ENCODE results near the gene SNORC. TPM values are rescaled to one million over a fixed set of nuclear protein-coding genes. Genes with fewer than 3 reads are reported as not detected.

SNORC gene
- total RNA-seq, 2 donors from 2014 or later = 0.79 to 1.00 TPM

DNA sequence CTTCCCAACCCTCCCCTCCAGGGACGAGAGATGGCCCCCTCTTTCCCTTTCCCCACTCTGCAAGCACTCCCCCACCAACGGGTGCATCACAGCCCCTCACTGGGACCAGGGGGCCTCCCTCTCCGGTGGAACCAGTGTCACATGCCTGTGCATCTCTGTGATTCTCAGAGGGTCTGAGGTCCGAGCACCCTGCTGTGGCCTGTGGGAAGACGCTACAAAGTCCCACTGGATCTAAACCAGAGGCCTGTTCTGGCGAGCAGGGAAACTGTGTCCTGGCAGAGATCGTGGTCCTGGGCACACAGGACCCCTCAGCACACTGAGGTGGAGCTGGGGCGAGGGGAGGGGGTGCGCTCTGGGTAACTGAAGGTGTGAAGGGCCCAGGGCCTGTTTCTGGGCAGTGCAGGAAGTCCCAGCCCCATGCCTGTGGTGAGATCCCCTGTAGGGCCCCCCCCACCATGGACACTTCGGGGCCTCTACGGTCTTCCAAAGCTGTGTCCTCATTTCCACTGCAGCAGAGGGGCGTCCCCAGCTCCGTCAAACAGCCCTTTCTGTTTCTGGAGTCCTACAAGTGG is 8.0 kb downstream of the SNORC start:
- intact Hi-C loops (cut with DNase I) = loop anchor here in 1 of 2 donors (10.0 kb wide), 1 partner anchor 157 kb away; the partner anchor contains the start of gene NEU2
- no peak for DNase-seq (ENCODE audit: low spot score)

DNA sequence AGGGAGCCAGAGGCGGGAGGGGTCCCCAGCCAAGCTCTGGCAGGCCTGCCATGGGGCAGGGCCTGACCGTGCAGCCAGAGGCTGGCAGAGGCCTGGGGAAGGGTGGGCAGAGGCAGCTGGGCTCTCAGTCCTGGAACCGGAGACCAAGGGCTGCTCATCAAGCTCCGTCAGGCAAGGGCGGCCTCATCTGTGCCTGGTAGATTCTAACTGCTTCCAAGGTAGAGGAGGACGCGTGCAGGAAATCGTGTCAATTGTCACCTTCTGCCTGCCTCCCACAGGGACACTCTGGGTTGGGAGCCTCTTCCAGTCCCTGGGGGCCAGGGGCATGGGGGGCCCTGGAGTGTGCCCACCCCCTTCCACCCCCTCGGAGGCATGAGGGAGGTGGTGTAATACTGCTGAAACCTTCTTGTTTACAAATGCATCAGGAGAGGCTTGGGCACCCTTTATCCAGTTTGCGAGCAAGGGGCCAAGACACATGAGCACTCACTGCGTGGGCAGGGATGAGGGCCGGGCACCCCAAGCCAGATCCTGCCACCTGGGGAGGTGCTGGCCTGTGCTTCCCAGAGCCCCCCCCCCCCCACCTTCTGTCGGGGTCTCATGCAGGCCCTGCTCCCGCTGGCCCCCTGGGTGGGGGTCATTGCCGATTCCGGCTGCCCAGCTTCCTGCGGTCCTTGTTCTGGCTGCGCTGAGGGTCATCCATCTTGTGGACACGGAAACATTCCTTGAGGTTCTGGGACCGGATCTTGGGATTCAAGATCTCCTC is 9.0 kb downstream of the SNORC start:
- intact Hi-C loops (cut with DNase I) = loop anchor here in 1 of 2 donors (10.0 kb wide), 1 partner anchor 156 kb away; the partner anchor contains the start of gene NEU2
- DNase-seq (ENCODE audit: low spot score) = peak; percentile 72

DNA sequence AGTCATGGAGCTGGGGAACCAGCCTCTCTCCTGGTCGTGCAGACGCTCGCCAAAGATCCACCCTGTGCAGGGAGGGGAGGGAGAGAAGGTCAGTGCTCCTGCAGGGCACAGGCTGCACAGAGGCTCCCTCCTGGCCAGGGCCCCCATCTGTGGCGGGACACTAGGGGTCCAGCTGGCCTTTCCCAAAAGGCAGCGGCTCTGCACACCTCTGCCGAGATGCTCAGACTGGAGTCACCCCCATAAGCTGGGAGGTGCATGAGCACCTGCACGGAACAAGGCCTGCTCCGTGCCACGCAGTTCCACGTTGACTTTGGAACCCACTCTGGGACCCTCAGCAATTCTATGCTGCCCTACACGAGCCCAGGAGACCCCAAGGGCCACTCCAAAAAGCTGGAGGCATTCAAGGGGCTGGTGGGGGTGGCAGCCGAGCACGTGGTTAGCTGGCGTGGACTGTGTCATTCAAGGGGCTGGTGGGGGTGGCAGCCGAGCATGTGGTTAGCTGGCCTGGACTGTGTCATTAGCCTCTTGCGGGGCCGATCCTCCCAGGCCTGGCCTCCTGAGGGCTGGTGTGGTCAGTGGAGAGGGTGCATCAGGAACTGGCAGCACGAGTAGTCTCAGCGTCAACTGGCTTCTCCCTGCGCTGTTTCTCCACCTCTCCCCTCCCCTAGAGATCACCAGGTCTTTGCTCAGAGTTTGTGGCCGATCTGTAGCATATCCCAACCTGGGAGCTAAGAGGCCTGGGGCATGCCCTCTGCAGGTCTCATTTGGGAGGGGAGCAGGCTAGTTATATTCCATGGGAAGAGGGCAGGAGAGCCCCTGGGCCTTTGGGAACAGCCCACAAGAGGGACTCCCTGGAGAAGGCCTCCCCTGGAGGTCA is 9.8 kb downstream of the SNORC start:
- intact Hi-C loops (cut with DNase I) = loop anchor here in 1 of 2 donors (10.0 kb wide), 1 partner anchor 155 kb away; the partner anchor contains the start of gene NEU2
- DNase-seq (ENCODE audit: low spot score) = peak; percentile 73

DNA sequence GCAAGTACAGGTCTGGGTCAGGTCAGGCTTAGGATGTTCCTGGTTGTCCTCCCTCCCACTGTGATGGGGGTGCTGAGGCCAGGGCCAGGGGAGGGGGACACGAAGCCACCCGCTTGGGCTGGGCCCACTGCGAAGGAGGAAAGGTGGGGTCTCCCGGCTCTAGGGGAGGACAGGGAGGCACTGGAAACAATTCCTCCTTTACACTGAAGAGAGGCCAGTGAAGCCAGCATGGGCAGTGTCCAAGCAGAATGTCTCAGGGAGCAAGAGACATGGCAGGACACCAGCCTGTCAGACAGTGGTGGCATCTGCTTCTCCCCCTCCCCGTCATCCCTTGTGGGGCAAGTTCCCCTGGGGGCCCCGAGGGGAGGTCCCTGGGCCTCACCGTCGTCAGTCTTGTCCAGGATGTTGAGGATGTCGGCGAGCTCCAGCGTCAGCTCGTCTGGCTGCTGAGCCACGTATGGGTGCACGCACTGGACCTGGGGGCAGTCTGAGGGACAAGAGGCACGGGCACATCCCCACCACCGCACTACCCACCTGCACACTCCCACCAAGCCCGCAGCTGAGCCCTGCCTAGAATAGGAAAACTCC is 10.8 kb downstream of the SNORC start:
- intact Hi-C loops (cut with DNase I) = no loop called here
- peak; percentile 68 for DNase-seq (ENCODE audit: low spot score)

DNA sequence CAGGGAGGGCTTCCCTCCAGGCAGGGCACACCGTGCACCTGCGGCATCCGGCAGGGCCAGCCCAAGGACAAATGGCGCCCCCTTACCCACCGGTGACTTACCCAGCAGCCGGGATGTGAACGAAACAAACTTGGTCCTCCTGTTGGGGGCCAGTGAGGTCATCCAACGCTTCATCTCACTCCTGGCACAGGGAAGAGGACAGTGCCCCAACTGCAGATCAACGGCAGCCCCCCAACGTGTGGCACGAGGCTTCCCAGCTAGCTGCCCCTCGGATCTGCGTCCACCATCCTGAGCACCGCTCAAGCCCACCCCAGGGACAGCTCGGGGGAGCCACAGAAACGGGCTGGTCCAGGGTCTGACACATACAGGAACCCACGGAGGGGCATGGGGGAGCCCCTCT is 12.0 kb downstream of the SNORC start:
- intact Hi-C loops (cut with DNase I) = no loop called here

DNA sequence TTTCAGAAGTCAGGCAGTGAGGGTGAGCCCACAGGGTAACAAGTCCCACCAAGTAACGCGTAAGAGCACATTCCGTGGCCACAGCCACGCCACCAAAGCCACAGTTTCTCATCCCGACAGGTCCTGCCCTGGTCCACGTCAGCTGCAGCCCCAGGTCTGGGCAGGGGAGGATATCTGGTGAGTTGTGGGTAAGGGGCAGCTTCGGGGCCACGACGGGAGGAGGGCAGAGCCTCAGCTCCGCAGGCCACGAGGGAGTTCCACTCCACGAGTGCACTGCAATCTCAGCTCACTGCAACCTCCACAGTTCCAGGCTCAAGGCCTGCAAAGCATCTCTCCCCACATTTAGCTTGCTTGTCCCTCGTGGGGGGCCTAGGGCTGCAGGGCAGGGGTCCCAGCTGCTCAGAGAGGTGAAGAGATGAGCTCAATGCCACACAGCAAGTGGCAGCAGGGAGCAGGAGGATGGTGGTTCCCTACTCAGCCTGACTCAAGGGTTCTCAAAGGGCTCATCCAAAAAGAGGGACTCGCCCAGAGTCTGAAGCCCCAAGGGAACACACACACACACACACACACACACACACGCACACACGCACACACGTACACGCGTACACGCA is 12.5 kb downstream of the SNORC start:
- no peak for DNase-seq (ENCODE audit: low spot score)
- intact Hi-C loops (cut with DNase I) = no loop called here

More for the DNA sequence above, 12.0 kb downstream of the SNORC start:
- DNase-seq (ENCODE audit: low spot score) = peak; percentile 81

DNA sequence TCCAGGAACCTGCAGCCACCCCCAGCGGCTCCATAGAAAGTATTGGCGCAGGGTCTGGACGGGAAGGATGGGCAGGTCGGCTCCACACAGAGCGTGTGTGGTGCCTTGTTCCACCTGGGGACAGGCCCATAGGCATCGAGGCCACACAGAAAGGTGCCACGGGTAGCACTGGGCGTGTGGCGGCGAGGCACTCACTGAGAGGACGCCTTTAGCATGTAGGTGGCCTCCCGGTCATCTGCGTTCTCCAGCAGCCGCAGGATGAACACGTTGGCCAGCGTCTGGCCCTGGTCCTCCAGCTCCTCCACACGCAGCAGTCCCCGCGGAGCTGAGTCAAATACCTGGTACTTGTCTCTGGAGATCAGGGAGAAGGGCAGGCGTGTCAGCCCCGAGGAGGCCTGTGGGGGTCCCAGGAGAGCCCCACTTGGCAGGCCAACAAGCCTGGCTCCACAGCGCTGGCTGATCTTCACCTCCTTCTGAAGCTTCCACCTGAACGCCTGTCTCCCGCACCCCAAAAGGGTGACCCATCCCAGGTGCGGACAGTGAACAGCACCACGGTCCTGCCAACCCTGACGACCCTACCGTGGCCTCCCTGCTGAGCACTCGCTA is 13.2 kb downstream of the SNORC start:
- intact Hi-C loops (cut with DNase I) = no loop called here
- DNase-seq (ENCODE audit: low spot score) = peak; percentile 80

DNA sequence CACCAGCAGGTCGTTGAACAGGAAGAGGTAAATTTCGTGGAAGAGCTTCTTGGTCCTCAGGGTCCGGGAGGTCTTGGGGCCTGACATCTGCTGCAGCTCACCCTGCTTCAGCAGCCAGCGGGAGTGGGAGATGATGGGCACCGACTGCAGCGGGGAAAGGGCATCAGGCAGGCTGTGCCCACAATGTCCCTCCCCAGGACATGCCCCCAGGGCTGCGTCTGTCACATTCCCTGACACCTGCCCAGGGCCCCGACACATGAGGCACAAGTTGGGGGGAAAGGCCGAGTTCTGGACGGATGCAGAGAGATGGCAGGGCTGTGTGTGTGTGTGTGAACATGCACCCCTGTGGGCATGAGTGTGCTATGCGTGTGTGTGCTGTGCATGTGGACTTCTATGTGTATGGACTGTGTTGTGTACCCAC is 13.9 kb downstream of the SNORC start:
- DNase-seq (ENCODE audit: low spot score) = no peak
- intact Hi-C loops (cut with DNase I) = loop anchor here in 1 of 2 donors (1.0 kb wide), 1 partner anchor 36 kb away; no protein-coding TSS in a partner anchor

DNA sequence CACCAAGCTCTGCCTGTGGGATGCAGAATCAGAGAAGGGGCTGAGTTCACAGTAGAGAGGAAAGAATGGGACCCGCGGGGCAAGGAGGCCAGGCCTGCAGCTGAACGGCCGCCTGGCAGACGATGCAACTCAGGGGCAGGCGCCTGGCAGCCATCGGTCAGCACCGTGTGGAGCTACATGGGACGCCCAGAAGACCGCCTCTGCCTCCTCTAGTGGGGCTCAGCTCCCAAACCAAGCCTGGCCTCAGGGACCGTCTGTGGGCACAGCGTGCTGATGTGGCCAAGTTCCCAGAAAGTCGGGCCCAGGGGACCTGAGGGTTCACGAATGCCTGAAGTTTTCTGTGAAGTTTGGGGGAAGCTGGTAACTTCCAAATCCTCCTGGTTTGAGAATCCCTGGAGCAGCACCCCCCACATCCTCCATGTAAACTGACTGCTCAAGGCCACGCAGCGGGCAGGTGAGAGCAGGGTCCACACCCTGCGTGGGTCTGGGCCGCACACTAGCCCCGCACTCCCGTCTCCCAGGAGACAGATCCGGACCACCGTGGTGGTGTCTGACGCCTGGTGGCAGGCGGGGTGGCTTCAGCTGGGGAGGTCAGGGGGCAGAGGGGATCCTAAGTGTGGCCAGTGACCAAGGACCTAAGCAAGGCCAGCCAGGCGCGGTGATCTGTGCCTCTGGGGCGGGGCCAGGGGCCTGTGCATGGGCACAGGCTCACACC is 14.6 kb downstream of the SNORC start:
- DNase-seq (ENCODE audit: low spot score) = peak; percentile 78
- intact Hi-C loops (cut with DNase I) = loop anchor here in 1 of 2 donors (1.0 kb wide), 2 partner anchors 36 to 69 kb away; no protein-coding TSS in a partner anchor

DNA sequence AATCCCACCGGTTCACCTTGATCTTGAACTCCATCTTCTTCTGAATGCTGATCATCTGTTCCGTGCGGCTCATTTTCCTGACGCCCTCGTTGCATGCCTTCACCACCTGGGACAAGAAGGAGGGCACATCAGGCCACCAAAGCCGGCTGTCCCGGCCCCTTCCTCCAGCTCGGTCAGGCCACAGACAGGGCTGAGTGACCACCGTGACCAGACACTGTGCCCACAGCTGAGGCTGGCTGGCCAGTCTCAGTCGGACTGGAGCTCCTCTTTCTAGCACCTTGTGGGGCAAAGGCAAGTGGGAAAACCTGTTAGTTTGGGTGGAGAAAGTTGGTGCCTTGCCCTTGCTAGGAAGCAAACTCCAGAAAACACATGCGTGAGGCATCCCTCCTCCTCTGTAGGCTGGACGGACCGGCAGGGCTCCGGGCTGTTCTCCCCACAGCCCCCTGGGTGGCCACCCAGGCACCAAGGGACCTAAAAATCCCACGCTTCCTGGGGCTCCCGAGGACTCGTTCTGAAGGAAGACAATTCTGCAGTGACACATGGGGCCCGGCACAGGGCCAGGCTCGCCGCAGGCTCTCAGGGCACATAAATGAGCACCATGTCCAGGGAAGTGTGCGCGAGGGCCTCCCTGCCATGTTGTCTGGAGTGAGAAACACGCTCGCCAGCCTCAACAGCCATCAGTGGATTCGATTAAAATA is 15.3 kb downstream of the SNORC start:
- intact Hi-C loops (cut with DNase I) = loop anchor here in 1 of 2 donors (1.0 kb wide), 1 partner anchor 68 kb away; no protein-coding TSS in a partner anchor
- no peak for DNase-seq (ENCODE audit: low spot score)

DNA sequence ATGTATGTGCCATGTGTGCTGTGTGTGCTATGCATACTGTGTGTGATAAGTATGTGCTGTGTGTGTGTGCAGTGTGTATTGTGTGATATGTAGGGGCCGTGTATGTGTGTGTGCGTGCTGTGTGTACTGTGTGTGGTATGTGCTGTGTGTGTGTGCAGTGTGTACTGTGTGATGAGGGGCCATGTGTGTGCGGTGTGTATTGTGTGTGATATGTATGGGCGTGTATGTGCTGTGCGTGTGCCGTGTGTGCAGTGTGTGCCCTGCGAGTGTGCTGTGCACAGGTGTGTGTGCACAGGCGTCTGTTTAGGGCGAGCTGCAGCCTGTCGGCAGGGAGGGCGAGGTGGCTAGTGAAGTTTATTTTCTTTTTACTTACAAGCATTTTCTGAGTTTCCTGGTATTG is 16.1 kb downstream of the SNORC start:
- DNase-seq (ENCODE audit: low spot score) = peak; percentile 50
- intact Hi-C loops (cut with DNase I) = no loop called here

DNA sequence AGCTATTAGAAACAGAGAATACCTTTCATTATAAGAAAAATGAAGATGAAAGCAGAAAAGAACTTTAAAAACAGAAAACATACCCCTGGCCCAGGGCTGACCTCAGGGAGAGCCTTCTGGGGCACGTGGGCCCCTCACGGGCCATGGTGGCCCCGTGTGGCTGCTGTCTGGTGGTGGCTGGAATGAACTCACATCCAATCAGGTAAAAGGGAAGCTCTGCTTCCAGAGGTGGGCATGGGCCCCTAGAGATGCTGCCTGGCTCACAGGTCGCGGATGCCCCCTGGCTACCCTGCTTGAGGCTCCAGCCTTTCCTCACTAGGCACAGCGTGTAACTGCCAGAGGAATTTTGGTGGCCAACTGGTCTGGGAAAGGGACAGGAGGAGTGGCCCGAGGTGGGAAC is 16.6 kb downstream of the SNORC start:
- DNase-seq (ENCODE audit: low spot score) = peak; percentile 38
- intact Hi-C loops (cut with DNase I) = no loop called here

DNA sequence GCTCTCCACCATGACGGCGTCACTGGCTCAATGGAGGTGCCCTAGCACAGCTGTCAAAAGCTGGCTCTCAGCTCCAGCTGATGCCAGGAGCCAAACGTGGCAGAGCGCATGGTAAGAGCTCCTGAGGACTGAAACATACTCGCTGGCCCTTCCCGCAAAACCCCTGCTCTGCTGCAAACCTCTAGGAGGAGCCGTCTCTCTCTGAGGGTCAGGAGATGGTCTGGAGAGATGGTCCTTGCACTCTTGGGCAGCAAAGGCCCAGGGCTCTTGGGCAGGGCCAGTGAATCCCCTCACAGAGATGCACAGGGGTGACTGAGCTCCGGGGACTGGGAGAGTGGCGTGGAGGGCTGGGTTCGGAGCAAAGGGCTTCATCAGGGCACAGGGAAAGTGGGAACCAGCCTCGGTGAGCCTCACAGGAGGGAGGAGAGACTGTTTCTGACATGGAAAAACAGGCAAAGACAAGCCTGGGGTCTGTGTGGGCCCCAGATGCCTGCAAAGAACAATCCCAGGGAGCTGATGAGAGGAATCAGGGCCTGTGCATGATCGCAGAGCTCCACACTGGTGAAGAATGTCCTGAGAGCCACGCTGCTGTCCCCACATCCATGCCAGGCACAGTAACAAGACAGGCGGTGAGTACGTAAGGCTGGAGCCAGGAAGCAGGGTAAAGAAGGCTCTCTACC is 17.2 kb downstream of the SNORC start:
- DNase-seq (ENCODE audit: low spot score) = peak; percentile 51

DNA sequence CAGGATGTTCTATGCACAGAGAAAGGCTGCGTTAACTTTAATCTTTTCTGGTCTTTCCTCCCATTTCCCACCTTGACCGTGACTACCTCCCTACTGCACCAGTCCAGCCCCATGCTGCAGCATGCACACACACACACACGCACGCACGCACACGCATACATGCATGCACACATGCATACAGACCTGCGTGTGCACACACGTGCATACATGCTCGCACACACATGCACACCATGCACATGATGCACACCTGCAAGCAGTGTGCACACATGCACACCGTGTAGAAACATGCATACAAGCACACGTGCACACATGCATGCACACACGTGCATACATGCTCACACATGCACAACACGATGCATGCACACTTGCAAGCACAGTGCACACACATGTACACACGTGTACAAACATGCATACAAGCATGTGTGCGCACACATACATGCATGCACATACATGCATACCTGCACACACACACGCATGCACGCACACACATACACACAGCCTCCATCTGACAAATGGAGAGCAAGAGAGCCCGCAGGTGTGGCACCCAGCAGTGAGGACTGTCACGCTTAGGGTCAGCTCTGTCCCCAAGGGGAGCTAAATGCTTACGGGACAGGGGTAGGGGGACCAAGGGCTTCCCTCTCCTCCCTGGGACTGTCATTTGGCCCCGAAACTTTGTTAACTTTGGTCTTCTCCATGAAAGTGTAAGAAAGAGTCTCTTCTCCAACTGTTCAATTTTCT is 18.2 kb downstream of the SNORC start:
- intact Hi-C loops (cut with DNase I) = no loop called here
- peak; percentile 57 for DNase-seq (ENCODE audit: low spot score)

More for the DNA sequence above, 17.2 kb downstream of the SNORC start:
- intact Hi-C loops (cut with DNase I) = no loop called here

DNA sequence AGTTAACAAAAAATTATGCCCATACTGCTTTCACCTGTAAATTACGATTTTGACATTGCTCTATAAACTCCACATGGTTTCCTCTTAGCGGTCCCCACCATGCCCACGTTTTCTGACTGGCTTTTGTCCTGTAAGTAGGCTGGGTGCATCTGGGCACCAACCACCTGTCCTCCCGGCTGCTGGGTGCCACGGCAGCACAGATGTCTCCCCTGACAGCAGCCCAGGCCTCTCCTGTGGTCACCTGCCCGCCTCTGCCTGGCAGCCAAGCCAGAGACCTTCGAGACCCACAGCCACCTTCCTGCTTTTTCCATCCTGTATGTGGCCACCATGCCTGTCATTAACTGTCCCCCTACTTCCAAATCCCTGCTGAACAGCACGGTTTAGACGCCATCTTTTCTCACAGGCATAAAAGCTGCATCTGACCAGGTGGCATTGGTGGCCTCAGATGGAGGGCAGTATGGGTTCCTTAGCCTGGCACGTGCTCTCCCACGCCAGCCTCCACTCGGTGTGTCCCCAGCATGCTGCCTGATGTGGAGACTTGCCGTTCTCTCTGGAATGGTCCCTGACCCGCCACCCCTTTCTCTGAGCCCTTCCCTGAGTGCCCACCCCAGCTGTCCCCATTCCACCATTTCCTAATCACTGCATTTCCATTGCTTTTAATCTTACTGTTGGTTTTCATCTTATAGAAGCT is 18.9 kb downstream of the SNORC start:
- intact Hi-C loops (cut with DNase I) = no loop called here

More for the DNA sequence above, 18.9 kb downstream of the SNORC start:
- DNase-seq (ENCODE audit: low spot score) = peak; percentile 41

All from posterior vena cava (tissue), 2 donors.